Testis (tissue), 5 donors: Measurements from ENCODE around the gene KIF12. TPM values are rescaled to one million over a fixed set of nuclear protein-coding genes. Genes with fewer than 3 reads are reported as not detected.

ENCODE experiments used
- DNase-seq: peaks from one replicate; pipeline ENCODE4 v3.0.0-alpha.2; 2019
- H3K27ac ChIP-seq, 2 donors: fragments of 200-600 bp; sonication (generic); one replicate each; pipeline ENCODE4 v1.5.1; 2019
- H3K27me3 ChIP-seq: fragments of 200-600 bp; sonication (generic); one replicate; pipeline ENCODE4 v1.5.1; 2019
- H3K36me3 ChIP-seq: fragments of 200-600 bp; sonication (generic); one replicate; pipeline ENCODE4 v1.5.1; 2017; ENCODE audit warnings: low read depth; ENCODE audit errors: missing control alignments
- H3K4me1 ChIP-seq: fragments of 200-600 bp; sonication (generic); one replicate; pipeline ENCODE4 v1.5.1; 2019
- H3K4me3 ChIP-seq, 2 donors: fragments of 200-600 bp; sonication (generic); one replicate each; pipeline ENCODE4 v1.5.1; 2017 to 2019
- H3K9me3 ChIP-seq: fragments of 200-600 bp; sonication (generic); one replicate; pipeline ENCODE4 v1.5.1; 2017
- POLR2A ChIP-seq: fragments of 450-650 bp; IDR thresholded peaks from one replicate; pipeline ENCODE4 v1.6.1; 2017; ENCODE audit warnings: antibody characterized with exemption, mild to moderate bottlenecking, moderate library complexity
- WGBS, 2 donors: methylation state at CpG; one replicate each; pipeline ENCODE4 v1.1.5; 2018; 5-methylcytosine and 5-hydroxymethylcytosine counted together
- intact Hi-C: fragments of 100-400 bp; cut with DNase I; formaldehyde crosslinking; loops from one replicate; pipeline ENCODE4 v1.15.1; 2023; ENCODE audit warnings: low total_unique reads
- long read RNA-seq, 2 donors: transcript quantifications; one replicate each; lab custom pipeline, GENCODE V29; 2026
- polyA plus RNA-seq: library from polyadenylated mRNA; stranded (reverse); fragments of 350-450 nt; fragmentation: Illumina TruSeq; extraction: RNeasy Lipid Tissue Mini Kit (QIAGEN cat#74804); gene quantifications from one replicate; pipeline ENCODE4 v1.2.3, GENCODE V29; 2014; ENCODE audit warnings: low read depth, low replicate concordance; ENCODE audit not compliant: insufficient read depth
- total RNA-seq, 2 donors: library from RNA; depleted of rRNA; stranded (reverse); fragments of >200 nt; gene quantifications; one replicate each; pipeline ENCODE4 v1.2.3, GENCODE V29; 2016
- TF ChIP-seq, protein P1 (sequence below), 3 experiments: fragments of 450-650 bp in 2 of 3; fragments of 200-600 bp in 1 of 3; sonication (generic) in 1 of 3; IDR thresholded peaks; one replicate each; pipeline ENCODE4 v1.5.1; 2016 to 2019; ENCODE audit warnings: antibody characterized with exemption in 3 of 3, mild to moderate bottlenecking in 2 of 3, moderate library complexity in 1 of 3

KIF12 gene
- 1 to 10 TPM; 5.4 to 9.2 TPM for total RNA-seq
- 7.1 TPM for polyA plus RNA-seq
- long read RNA-seq, donor 1, partial matches to known transcripts, result 0 of 1 reads
- long read RNA-seq, donor 1, other reads (novel, unspliced or antisense), result 0 of 1 reads
- long read RNA-seq, donor 2, result 0 reads

DNA sequence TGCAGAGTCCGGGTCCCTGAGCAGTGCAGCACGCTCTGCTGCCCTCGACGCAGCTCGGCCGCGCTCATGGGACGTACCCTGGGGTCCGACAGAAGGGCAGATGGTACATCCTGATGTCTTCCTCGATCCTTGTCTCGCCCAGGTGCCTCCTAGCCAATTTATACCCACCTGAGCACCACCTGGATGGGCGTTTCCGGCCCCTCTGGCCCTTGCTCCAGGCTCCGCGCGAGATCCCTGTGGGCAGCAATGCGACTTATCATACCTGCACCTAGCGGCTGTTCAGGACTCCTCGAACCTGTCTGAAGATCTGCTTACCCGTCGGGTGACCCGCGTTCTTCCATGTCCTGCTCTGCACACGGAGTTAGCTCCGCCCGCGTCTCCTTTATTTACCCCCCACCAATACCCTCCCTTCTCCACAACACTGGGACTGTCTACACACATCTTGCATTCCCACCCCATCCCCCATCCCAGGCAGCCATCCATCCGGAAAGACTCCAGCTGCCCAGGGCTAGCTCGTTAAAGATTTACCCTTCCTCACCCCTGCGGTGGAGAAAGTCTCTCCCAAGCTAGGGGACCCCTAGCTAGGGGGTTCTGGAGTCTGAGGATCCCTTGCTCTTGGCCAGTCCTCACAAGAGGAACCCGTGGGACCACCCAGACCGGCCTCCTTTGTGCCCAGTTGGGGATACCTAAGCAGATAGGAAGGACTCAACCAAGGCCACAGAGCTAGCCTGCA, at the start of gene KIF12:
TSS of gene KIF12 (minus strand) at position 357 of the 733 bp plus-strand sequence. CDS start at position 341, 16 bp downstream.
- TF ChIP-seq, protein P1, sequence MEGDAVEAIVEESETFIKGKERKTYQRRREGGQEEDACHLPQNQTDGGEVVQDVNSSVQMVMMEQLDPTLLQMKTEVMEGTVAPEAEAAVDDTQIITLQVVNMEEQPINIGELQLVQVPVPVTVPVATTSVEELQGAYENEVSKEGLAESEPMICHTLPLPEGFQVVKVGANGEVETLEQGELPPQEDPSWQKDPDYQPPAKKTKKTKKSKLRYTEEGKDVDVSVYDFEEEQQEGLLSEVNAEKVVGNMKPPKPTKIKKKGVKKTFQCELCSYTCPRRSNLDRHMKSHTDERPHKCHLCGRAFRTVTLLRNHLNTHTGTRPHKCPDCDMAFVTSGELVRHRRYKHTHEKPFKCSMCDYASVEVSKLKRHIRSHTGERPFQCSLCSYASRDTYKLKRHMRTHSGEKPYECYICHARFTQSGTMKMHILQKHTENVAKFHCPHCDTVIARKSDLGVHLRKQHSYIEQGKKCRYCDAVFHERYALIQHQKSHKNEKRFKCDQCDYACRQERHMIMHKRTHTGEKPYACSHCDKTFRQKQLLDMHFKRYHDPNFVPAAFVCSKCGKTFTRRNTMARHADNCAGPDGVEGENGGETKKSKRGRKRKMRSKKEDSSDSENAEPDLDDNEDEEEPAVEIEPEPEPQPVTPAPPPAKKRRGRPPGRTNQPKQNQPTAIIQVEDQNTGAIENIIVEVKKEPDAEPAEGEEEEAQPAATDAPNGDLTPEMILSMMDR (IDR thresholded peaks at IDR 0.05), result no peak
- no peak for TF ChIP-seq POLR2A
- Histone ChIP-seq H3K27ac (no peak within 1 kb of the TSS), H3K36me3 (no peaks in the 10 kb centered on the region), H3K4me3 (peak within 1 kb of the TSS; percentile 46 to 62), H3K9me3 (no peaks in the 10 kb centered on the region), H3K4me1 (no peaks in the 10 kb centered on the region), H3K27me3 (no peaks in the 10 kb centered on the region)
- WGBS, 2 donors, result 36 to 39% methylated on average over 31 to 32 of the region's 32 CpGs
- DNase-seq, result no peak
- intact Hi-C loops, result no loop called here

- Histone ChIP-seq H3K27ac (no peak overlapping the region), H3K27me3 (no peaks in the 10 kb centered on the region), H3K4me1 (no peaks in the 10 kb centered on the region), H3K36me3 (no peaks in the 10 kb centered on the region), H3K4me3 (no peak overlapping the region), H3K9me3 (no peaks in the 10 kb centered on the region)
- WGBS, 2 donors, result 88 to 92% methylated on average over 6 of the region's 6 CpGs
- intact Hi-C loops, result no loop called here
- no peak for DNase-seq
- TF ChIP-seq, protein P1 (IDR thresholded peaks at IDR 0.05), result no peak
- TF ChIP-seq POLR2A, result no peak
Measured at GRCh38 chr9:114146735-114147134, 47.6 kb upstream of the KIF12 start.

DNA sequence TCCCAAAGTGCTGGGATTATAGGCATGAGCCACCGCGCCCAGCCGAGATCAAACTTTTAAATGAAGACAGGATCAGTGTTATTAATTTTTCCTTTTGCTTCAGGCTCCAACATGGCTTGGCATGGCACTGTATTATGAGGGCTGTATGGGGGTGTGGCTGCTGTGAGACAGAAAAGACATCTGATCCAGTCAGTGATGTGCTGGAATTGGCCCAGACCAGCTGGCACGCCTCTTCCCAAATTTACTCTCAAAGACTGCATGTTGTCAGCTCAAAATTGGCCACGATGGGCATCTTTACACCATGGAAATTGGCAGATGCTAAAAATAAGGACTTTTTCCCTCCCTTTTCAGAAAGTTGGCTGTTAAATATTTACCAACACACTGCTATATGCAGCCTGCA, 44.1 kb upstream of the KIF12 start:
- Histone ChIP-seq H3K36me3 (no peaks in the 10 kb centered on the region), H3K4me1 (peaks cover 13% of the 10 kb centered on the region), H3K27ac (no peak overlapping the region), H3K27me3 (no peaks in the 10 kb centered on the region), H3K9me3 (no peaks in the 10 kb centered on the region), H3K4me3 (no peak overlapping the region)
- no peak for TF ChIP-seq POLR2A
- TF ChIP-seq, protein P1 (IDR thresholded peaks at IDR 0.05), result no peak
- WGBS, 2 donors, result 91 to 96% methylated on average over 5 of the region's 5 CpGs
- intact Hi-C loops, result no loop called here
- no peak for DNase-seq

GRCh38 chr9:114141553-114142402, 42.7 kb upstream of the KIF12 start:
- no peaks in the 10 kb centered on the region for H3K27me3 ChIP-seq
- no peaks in the 10 kb centered on the region for H3K36me3 ChIP-seq
- H3K4me3 ChIP-seq, result no peak overlapping the region
- TF ChIP-seq POLR2A, result no peak
- TF ChIP-seq, protein P1 (IDR thresholded peaks at IDR 0.05), result no peak
- H3K9me3 ChIP-seq, result no peaks in the 10 kb centered on the region
- WGBS, 2 donors, result 48 to 50% methylated on average over 7 of the region's 7 CpGs
- H3K27ac ChIP-seq, result no peak overlapping the region
- peak; percentile 68 for DNase-seq
- intact Hi-C loops, result no loop called here
- H3K4me1 ChIP-seq, result peaks cover 13% of the 10 kb centered on the region
